Bronchial epithelial cell (primary cell): ENCODE data around the gene PTPRN2. TPM values are rescaled to one million over a fixed set of nuclear protein-coding genes. Genes with fewer than 3 reads are reported as not detected.

Experiments used
- DNase-seq: peaks from one replicate; pipeline ENCODE4 v3.0.0-alpha.2; 2010; ENCODE audit warnings: low read depth
- FAIRE-seq: peaks from 2 replicates; lab custom pipeline; 2011; peaks lifted over from hg19 to GRCh38; lab: Jason Lieb, UNC
- H3K27me3 ChIP-seq: 2 replicates; pipeline ENCODE4 v1.5.1; 2011; ENCODE audit warnings: low read length; ENCODE audit not compliant: control insufficient read depth, insufficient read depth
- H3K36me3 ChIP-seq: 2 replicates; pipeline ENCODE4 v1.5.1; 2011; ENCODE audit warnings: low read length; ENCODE audit not compliant: control insufficient read depth, insufficient read depth
- H3K4me3 ChIP-seq: 2 replicates; pipeline ENCODE4 v1.5.1; 2011; ENCODE audit warnings: mild to moderate bottlenecking, low read depth, low read length, control low read depth
- CTCF ChIP-seq: IDR thresholded peaks from 2 replicates; pipeline ENCODE4 v1.5.1; 2011; ENCODE audit warnings: mild to moderate bottlenecking, moderate library complexity, low read length, control low read depth, inconsistent platforms; ENCODE audit not compliant: insufficient read depth, severe bottlenecking
- total RNA-seq: library from RNA; depleted of rRNA; stranded (reverse); fragments of >200 nt; gene quantifications from 2 replicates; pipeline ENCODE4 v1.2.1, GENCODE V29; 2014

The PTPRN2 gene
- total RNA-seq, 1 donor from 2014 or later: 1.1 TPM

- H3K27me3 ChIP-seq: no peaks in the 10 kb centered on the region
- no peak for FAIRE-seq
Observed at GRCh38 chr7:158284617-158285382, 302.8 kb downstream of the PTPRN2 start.

GRCh38 chr7:158284121-158284520, 303.5 kb downstream of the PTPRN2 start:
- DNase-seq (no peak), FAIRE-seq (no peak)
- no peak overlapping the region for H3K4me3 ChIP-seq
- no peaks in the 10 kb centered on the region for H3K36me3 ChIP-seq
- no peak for TF ChIP-seq CTCF
- H3K27me3 ChIP-seq: no peaks in the 10 kb centered on the region

More at GRCh38 chr7:158284617-158285382, 302.8 kb downstream of the PTPRN2 start:
- no peak overlapping the region for H3K4me3 ChIP-seq
- TF ChIP-seq CTCF: no peak
- H3K36me3 ChIP-seq: no peaks in the 10 kb centered on the region
- DNase-seq: no peak

- DNase-seq: no peak
- Histone ChIP-seq H3K4me3 (no peak overlapping the region), H3K36me3 (no peaks in the 10 kb centered on the region), H3K27me3 (no peaks in the 10 kb centered on the region)
- no peak for TF ChIP-seq CTCF
- no peak for FAIRE-seq
Observed at GRCh38 chr7:158283016-158283974, 304.3 kb downstream of the PTPRN2 start.

GRCh38 chr7:158282461-158283001, 305.1 kb downstream of the PTPRN2 start:
- H3K36me3 ChIP-seq: no peaks in the 10 kb centered on the region
- no peak overlapping the region for H3K4me3 ChIP-seq
- DNase-seq (no peak), FAIRE-seq (no peak)
- no peak for TF ChIP-seq CTCF
- H3K27me3 ChIP-seq: no peaks in the 10 kb centered on the region

GRCh38 chr7:158281441-158281840, 306.2 kb downstream of the PTPRN2 start:
- FAIRE-seq: no peak

More at GRCh38 chr7:158281441-158281840, 306.2 kb downstream of the PTPRN2 start:
- TF ChIP-seq CTCF: no peak
- no peak for DNase-seq
- Histone ChIP-seq H3K4me3 (no peak overlapping the region), H3K36me3 (no peaks in the 10 kb centered on the region), H3K27me3 (no peaks in the 10 kb centered on the region)
